ENCODE measurements around the gene CCHCR1. TPM values are rescaled to one million over a fixed set of nuclear protein-coding genes. Genes with fewer than 3 reads are reported as not detected.

CCHCR1 gene
- total RNA-seq, 4 donors from 2014 or later: 11.9 to 21.1 (median 16.2) TPM

DNA sequence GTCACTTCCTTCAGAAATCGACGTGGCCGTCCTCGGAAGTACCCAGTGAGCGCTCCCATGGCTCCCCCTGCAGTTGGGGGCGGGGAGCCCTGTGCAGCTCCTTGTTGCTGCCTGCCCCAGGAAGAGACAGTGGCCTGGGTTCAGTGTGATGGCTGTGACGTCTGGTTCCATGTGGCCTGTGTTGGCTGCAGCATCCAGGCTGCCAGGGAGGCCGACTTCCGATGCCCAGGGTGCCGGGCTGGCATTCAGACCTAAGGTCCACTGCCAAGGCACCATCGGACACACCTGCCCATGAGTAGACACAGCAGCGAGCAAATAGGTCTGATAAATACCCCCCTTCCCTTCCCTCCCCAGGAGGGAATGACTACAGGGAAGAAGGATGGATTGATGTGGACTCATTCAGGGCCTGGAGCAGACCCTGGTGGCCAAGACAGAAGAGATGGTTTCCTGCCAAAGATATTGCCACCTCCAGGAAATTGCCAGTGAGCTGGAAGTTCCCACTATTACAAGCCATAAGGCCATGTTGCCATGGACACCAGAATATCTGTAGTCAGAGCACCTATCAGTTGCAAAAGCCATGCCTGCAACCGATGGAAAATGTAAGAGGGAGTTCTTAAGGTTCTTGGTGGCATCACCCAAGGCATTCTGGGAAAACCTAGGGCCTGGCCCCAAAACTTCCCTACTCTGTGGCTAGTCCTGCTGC lies 5.0 kb upstream of the CCHCR1 start:
- TF ChIP-seq, protein P1, sequence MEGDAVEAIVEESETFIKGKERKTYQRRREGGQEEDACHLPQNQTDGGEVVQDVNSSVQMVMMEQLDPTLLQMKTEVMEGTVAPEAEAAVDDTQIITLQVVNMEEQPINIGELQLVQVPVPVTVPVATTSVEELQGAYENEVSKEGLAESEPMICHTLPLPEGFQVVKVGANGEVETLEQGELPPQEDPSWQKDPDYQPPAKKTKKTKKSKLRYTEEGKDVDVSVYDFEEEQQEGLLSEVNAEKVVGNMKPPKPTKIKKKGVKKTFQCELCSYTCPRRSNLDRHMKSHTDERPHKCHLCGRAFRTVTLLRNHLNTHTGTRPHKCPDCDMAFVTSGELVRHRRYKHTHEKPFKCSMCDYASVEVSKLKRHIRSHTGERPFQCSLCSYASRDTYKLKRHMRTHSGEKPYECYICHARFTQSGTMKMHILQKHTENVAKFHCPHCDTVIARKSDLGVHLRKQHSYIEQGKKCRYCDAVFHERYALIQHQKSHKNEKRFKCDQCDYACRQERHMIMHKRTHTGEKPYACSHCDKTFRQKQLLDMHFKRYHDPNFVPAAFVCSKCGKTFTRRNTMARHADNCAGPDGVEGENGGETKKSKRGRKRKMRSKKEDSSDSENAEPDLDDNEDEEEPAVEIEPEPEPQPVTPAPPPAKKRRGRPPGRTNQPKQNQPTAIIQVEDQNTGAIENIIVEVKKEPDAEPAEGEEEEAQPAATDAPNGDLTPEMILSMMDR (IDR thresholded peaks at IDR 0.05): no peak
- no peak for TF ChIP-seq POLR2A (IDR thresholded peaks at IDR 0.05)
- 94 to 97% methylated on average over 2 to 5 of the region's 13 CpGs for WGBS, 2 donors

DNA sequence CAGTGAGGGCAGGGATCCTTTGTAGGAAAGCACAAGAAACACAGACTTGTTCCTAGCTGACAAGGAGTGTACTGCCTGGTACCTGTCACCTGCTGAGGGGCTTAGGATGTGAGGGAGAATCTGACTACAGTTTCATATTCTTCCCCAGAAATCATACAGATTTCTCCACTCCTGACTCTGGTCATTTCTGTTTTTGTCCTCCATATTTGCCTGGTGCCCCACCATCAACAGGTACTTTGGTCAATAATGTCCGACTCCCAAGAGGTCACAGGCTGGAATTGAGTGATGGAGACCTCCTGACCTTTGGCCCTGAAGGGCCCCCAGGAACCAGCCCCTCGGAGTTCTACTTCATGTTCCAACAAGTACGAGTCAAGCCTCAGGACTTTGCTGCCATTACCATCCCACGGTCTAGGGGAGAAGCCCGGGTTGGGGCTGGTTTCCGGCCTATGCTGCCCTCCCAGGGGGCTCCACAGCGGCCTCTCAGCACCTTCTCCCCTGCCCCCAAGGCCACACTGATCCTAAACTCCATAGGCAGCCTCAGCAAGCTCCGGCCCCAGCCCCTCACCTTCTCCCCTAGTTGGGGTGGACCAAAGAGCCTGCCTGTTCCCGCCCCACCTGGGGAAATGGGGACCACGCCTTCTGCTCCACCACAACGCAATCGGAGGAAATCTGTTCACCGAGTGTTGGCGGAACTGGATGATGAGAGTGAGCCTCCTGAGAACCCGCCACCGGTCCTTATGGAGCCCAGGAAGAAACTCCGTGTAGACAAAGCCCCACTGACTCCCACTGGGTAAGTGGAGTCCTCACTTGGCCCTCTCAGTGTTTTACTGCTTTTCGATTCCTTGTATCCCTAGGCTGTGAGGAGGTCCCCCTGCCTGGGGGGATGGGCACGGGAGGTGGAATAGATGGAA lies 3.9 kb upstream of the CCHCR1 start:
- intact Hi-C loops (cut with DNase I): no loop called here
- no peaks in the 10 kb centered on the region for H3K27me3 ChIP-seq
- no peaks in the 10 kb centered on the region for H3K9me3 ChIP-seq
- H3K4me3 ChIP-seq: no peak overlapping the region
- H3K36me3 ChIP-seq: peaks cover 0 to 48% (median 0%) of the 10 kb centered on the region in 3 donors
- 80 to 93% methylated on average over 4 to 13 of the region's 19 CpGs for WGBS, 2 donors
- peaks cover 10 to 37% (median 16%) of the 10 kb centered on the region in 3 donors for H3K4me1 ChIP-seq
- no peak overlapping the region for H3K27ac ChIP-seq
- DNase-seq: no peak
- TF ChIP-seq, protein P1 (IDR thresholded peaks at IDR 0.05): no peak
- no peak for TF ChIP-seq POLR2A (IDR thresholded peaks at IDR 0.05)

More for the DNA sequence above, 5.0 kb upstream of the CCHCR1 start:
- Histone ChIP-seq H3K4me3 (no peak overlapping the region), H3K4me1 (peaks cover 7 to 26% (median 11%) of the 10 kb centered on the region in 3 donors), H3K27me3 (no peaks in the 10 kb centered on the region), H3K9me3 (no peaks in the 10 kb centered on the region), H3K27ac (no peak overlapping the region), H3K36me3 (peaks cover 0 to 50% (median 0%) of the 10 kb centered on the region in 3 donors)
- DNase-seq: no peak
- intact Hi-C loops (cut with DNase I): no loop called here

DNA sequence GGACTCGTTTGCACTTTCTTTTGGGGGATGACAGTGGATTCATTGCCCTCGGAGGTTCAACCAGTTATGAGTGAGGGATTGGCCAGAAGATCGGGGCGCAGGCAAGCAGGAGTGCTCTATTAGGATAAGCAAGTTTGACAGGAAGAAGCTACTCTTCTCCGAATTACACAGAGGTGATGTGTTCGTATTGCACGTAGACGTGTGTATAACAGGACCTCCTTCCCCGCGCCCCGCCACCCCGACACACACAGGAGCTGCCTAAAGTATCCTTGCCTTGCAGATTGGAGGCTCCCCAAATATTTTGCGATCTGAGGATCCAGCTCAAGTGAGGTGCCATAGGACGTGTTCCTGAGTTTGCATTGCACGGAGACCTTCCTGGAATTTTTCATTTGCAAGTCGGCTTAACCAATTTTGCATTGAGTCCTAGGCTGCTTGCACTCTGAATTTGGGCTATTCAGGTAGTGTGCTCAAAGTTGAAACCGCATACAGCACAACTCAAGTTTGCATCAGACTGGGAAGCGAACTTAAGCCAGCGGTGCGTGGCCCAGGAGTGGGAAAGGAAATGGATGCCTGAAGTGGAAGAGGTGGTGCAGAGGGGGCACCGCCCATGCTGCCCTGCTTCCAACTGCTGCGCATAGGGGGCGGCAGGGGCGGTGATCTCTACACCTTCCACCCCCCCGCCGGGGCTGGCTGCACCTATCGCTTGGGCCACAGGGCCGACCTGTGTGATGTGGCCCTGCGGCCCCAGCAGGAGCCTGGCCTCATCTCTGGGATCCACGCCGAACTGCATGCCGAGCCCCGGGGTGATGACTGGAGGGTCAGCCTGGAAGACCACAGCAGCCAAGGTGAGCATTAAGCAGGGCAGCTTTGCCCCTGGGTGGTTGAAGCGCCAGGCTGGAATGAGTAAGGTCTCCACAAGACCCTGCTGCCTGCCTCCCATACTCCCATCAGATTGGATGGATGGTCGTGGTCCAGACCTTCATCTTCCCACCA lies 1.6 kb upstream of the CCHCR1 start:
- WGBS, 2 donors: 2 to 3% methylated on average over 18 to 22 of the region's 35 CpGs
- no peaks in the 10 kb centered on the region for H3K9me3 ChIP-seq
- H3K27me3 ChIP-seq: no peaks in the 10 kb centered on the region
- no peak for DNase-seq
- intact Hi-C loops (cut with DNase I): no loop called here
- TF ChIP-seq, protein P1 (IDR thresholded peaks at IDR 0.05): no peak
- peak in 1 of 4 donors; percentile 0 for TF ChIP-seq POLR2A (IDR thresholded peaks at IDR 0.05)
- peak overlapping the region; percentile 71 to 91 (median 86) for H3K27ac ChIP-seq
- H3K4me1 ChIP-seq: peaks cover 10 to 40% (median 16%) of the 10 kb centered on the region in 3 donors
- H3K4me3 ChIP-seq: peak overlapping the region; percentile 58 to 86 (median 75)
- H3K36me3 ChIP-seq: peaks cover 4 to 48% (median 4%) of the 10 kb centered on the region in 3 donors

DNA sequence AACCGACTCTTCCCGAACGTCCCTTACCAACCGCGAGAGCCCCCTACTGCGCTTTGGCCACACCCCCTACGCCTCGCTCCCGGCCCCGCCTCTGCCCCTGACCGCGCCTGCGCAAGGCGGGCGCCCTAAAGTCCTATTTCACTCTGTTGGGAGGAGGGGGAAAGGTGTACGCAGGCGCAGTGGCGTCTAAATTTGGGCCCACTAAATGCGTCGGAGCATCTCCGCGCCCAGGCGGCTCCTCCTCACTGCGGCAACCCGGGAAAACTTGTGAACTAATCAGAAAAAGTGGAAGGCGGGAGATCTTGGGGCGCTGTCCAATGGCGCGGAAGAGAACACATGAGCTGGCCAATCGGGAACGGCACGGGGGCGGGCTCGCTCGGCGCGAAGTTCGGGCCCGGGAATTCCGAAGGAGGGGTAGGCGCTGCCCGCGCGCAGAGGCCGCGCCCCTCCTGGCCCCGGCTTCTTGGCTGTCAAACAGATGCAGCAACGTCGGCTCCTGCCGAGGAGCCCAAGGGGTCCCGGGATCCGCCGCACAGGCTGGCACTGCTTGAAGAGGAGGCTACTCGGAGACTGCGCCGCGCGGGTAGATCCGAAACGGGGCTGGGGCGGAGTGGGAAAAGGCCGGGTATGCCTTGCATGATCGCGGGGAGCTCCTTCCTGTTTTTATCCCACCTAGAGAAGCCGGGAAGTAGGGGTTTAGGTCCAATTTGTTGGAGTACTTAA lies 699 bp upstream of the CCHCR1 start, which contains the start of gene TCF19:
TSS of gene TCF19 (plus strand) at position 450 of the 723 bp plus-strand sequence. CDS start 881 bp downstream, outside the sequence.
- Histone ChIP-seq H3K4me3 (peak within 1 kb of the TSS; percentile 58 to 86 (median 75)), H3K4me1 (peaks cover 10 to 40% (median 16%) of the 10 kb centered on the region in 3 donors), H3K27me3 (no peaks in the 10 kb centered on the region), H3K36me3 (peaks cover 4 to 50% (median 12%) of the 10 kb centered on the region in 3 donors), H3K9me3 (no peaks in the 10 kb centered on the region), H3K27ac (peak within 1 kb of the TSS; percentile 85 to 91 (median 86))
- peak; percentile 86 for DNase-seq
- 0 to 4% methylated on average over 10 to 46 of the region's 65 CpGs for WGBS, 2 donors
- intact Hi-C loops (cut with DNase I): no loop called here
- TF ChIP-seq POLR2A (IDR thresholded peaks at IDR 0.05): peak in 2 of 4 donors; percentile 10 to 16
- TF ChIP-seq, protein P1 (IDR thresholded peaks at IDR 0.05): peak in 1 of 6 experiments; percentile 6

All from esophagus squamous epithelium (tissue), 5 donors.